ENCODE measurements around the gene EIF2AK3. TPM values are rescaled to one million over a fixed set of nuclear protein-coding genes. Genes with fewer than 3 reads are reported as not detected.

EIF2AK3 gene
- total and polyA plus RNA-seq, 10 of the 15 experiments (the other 5 are each of a cell fraction or from before 2014, with no cell fraction given): 5.0 to 44.7 (median 22.4) TPM

DNA sequence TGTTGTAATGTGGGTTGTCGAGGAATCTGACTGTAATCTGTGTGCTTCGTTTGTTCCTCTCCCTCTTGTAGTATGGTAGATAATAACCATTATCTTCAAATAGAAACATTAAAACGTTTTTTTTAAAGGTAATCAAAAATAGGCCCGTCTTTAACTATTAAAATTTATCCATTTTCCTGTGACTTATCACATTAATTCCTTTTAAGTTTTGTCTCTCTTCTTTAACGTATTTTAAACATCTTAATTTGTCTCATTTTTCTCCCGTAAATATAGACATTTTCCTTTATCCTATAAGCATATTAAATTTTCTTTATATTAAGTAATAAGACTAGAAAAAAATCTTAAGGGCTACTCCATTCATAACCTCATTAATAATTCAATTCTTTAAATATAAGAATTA is 41.3 kb downstream of the EIF2AK3 start:
- H3K79me2 ChIP-seq (ENCODE audit: control insufficient read depth, insufficient read depth, low read length): no peaks in the 10 kb centered on the region
- TF ChIP-seq SMAD1 (IDR thresholded peaks at IDR 0.05; ENCODE audit: low read depth, partially characterized antibody) (no peak), ZBTB40 (IDR thresholded peaks at IDR 0.05; ENCODE audit: borderline replicate concordance) (no peak)
- POLR2A ChIA-PET: no interaction called here
- DNase-seq (ENCODE audit: low read depth, low spot score): no peak
- ATAC-seq: no peak
- no peak overlapping the region for H3K4me2 ChIP-seq (ENCODE audit: control insufficient read depth, insufficient read depth)
- no peaks in the 10 kb centered on the region for H4K20me1 ChIP-seq (ENCODE audit: control insufficient read depth, insufficient read depth)
- H3K27ac ChIP-seq (ENCODE audit: control insufficient read depth, insufficient read depth): no peak overlapping the region
- no peaks in the 10 kb centered on the region for H3K4me1 ChIP-seq (ENCODE audit: control insufficient read depth, insufficient read depth, low read length)
- intact Hi-C loops (cut with micrococcal nuclease; ENCODE audit: unreplicated experiment): no loop called here
- in situ Hi-C loops (cut with MboI): no loop called here
- FAIRE-seq: no peak
- peaks cover 6 to 33% of the 10 kb centered on the region in 2 experiments for H3K36me3 ChIP-seq (ENCODE audit: control insufficient read depth in 2 of 2, insufficient read depth in 2 of 2, low read length in 1 of 2)
- CTCF ChIA-PET: interaction anchor here (7.0 kb wide), 1 partner anchor 86 kb away, joined by 74 read pairs; no protein-coding TSS in a partner anchor
- no TSS peak for BruUV-seq (replicated peaks)
- no peak overlapping the region for H2AFZ ChIP-seq (ENCODE audit: control insufficient read depth, low read depth, low read length)
- 79% methylated on average over 6 of the region's 6 CpGs for WGBS (ENCODE audit: insufficient coverage, insufficient replicate concordance, low lambda C conversion rate, missing lambda C conversion rate)
- no peaks in the 10 kb centered on the region for H3K9me3 ChIP-seq (replicated peaks; ENCODE audit: control insufficient read depth, insufficient read depth, low read length)
- H3K4me3 ChIP-seq: no peak overlapping the region
- SMC1A ChIA-PET (ENCODE audit: uncharacterized antibody, unreplicated experiment): interaction anchor here (0.9 to 12.7 kb wide), 3 partner anchors 12 to 84 kb away, joined by 3 to 270 read pairs (median 3); no protein-coding TSS in a partner anchor
- H3K27me3 ChIP-seq (replicated peaks in 1 of 2; ENCODE audit: control insufficient read depth in 2 of 2, insufficient read depth in 2 of 2, low read length in 1 of 2): no peaks in the 10 kb centered on the region
- H3K9ac ChIP-seq (ENCODE audit: control insufficient read depth, insufficient read depth, low read length): no peak overlapping the region
- RAD21 ChIA-PET (ENCODE audit: unreplicated experiment): interaction anchor here (0.7 kb wide), 1 partner anchor 9 kb away, joined by 3 read pairs; no protein-coding TSS in a partner anchor
